MM.1S (cell line): Measurements from ENCODE around the gene CLEC16A.

ENCODE experiments used
- DNase-seq: peaks from one replicate; pipeline ENCODE4 v3.0.0-alpha.2; 2015
- H2AFZ ChIP-seq: fragments of 300-600 bp; sonication (generic); 2 replicates; pipeline ENCODE4 v1.6.0; 2016; ENCODE audit warnings: antibody characterized with exemption, low read length
- H3F3A ChIP-seq: fragments of 300-600 bp; sonication (generic); 2 replicates; pipeline ENCODE4 v1.6.1; 2016; ENCODE audit warnings: mild to moderate bottlenecking, antibody characterized with exemption, low read length, moderate library complexity, mixed read lengths; ENCODE audit not compliant: insufficient read depth
- H3K27ac ChIP-seq: fragments of 300-600 bp; sonication (generic); 2 replicates; pipeline ENCODE4 v1.5.1; 2016; ENCODE audit warnings: mild to moderate bottlenecking, low read length
- H3K27me3 ChIP-seq: fragments of 300-600 bp; sonication (generic); replicated peaks from 2 replicates; pipeline ENCODE4 v1.6.0; 2016; ENCODE audit warnings: low read length; ENCODE audit not compliant: insufficient read depth
- H3K36me3 ChIP-seq: fragments of 300-600 bp; sonication (generic); replicated peaks from 2 replicates; pipeline ENCODE4 v1.6.1; 2016; ENCODE audit warnings: mild to moderate bottlenecking, low read length, mixed read lengths; ENCODE audit not compliant: insufficient read depth
- H3K4me1 ChIP-seq: fragments of 300-600 bp; sonication (generic); 2 replicates; pipeline ENCODE4 v1.6.1; 2016; ENCODE audit warnings: low read length, mixed read lengths
- H3K4me2 ChIP-seq: fragments of 300-600 bp; sonication (generic); 2 replicates; pipeline ENCODE4 v1.6.0; 2016; ENCODE audit warnings: low read depth, low read length
- H3K4me3 ChIP-seq: fragments of 300-600 bp; sonication (generic); 2 replicates; pipeline ENCODE4 v1.5.1; 2016; ENCODE audit warnings: low read length, mixed read lengths
- H3K79me2 ChIP-seq: fragments of 300-600 bp; sonication (generic); 2 replicates; pipeline ENCODE4 v1.6.1; 2016; ENCODE audit warnings: mixed run types, low read length, mixed read lengths
- H3K9ac ChIP-seq: fragments of 300-600 bp; sonication (generic); 2 replicates; pipeline ENCODE4 v1.6.1; 2016; ENCODE audit warnings: low read length, mixed read lengths
- H3K9me2 ChIP-seq: fragments of 300-600 bp; sonication (generic); replicated peaks from 2 replicates; pipeline ENCODE4 v1.6.1; 2016; ENCODE audit warnings: mild to moderate bottlenecking, low read length, mixed read lengths; ENCODE audit not compliant: insufficient read depth
- H3K9me3 ChIP-seq: fragments of 300-600 bp; sonication (generic); replicated peaks from 2 replicates; pipeline ENCODE4 v1.6.1; 2016; ENCODE audit warnings: mild to moderate bottlenecking, low read length, mixed read lengths; ENCODE audit not compliant: insufficient read depth
- H4K20me1 ChIP-seq: fragments of 300-600 bp; sonication (generic); 2 replicates; pipeline ENCODE4 v1.6.1; 2016; ENCODE audit warnings: mild to moderate bottlenecking, low read length, moderate library complexity, mixed read lengths; ENCODE audit not compliant: insufficient read depth
- CTCF ChIP-seq: fragments of 300-600 bp; sonication (generic); IDR thresholded peaks from 2 replicates; pipeline ENCODE4 v1.5.1; 2016; ENCODE audit warnings: antibody characterized with exemption, low read length, mixed read lengths
- EZH2 ChIP-seq: fragments of 300-600 bp; sonication (generic); optimal IDR thresholded peaks from 2 replicates; pipeline ENCODE3; 2017; ENCODE audit warnings: low read depth, mild to moderate bottlenecking, antibody characterized with exemption, low read length, mixed read lengths
- EZH2phosphoT487 ChIP-seq: fragments of 300-600 bp; sonication (generic); IDR thresholded peaks from 2 replicates; pipeline ENCODE4 v1.6.1; 2018; ENCODE audit warnings: antibody characterized with exemption, low read length

The CLEC16A gene

GRCh38 chr16:11061629-11062270 is 117.4 kb downstream of the CLEC16A start:
- no peak for DNase-seq
- no peaks in the 10 kb centered on the region for H4K20me1 ChIP-seq
- no peak overlapping the region for H3K27ac ChIP-seq
- no peaks in the 10 kb centered on the region for H3K4me1 ChIP-seq
- no peaks in the 10 kb centered on the region for H3F3A ChIP-seq
- H3K79me2 ChIP-seq: no peaks in the 10 kb centered on the region
- H3K4me2 ChIP-seq: no peak overlapping the region
- no peaks in the 10 kb centered on the region; the same call in none of the 2 replicates for H3K36me3 ChIP-seq
- H2AFZ ChIP-seq: no peak overlapping the region
- no peak overlapping the region for H3K4me3 ChIP-seq
- H3K27me3 ChIP-seq: no peaks in the 10 kb centered on the region
- H3K9me2 ChIP-seq: no peaks in the 10 kb centered on the region
- no peak overlapping the region for H3K9ac ChIP-seq
- TF ChIP-seq EZH2phosphoT487 (no peak), EZH2 (no peak), CTCF (no peak)
- no peaks in the 10 kb centered on the region for H3K9me3 ChIP-seq

- no peaks in the 10 kb centered on the region for H3K27me3 ChIP-seq
- H3F3A ChIP-seq: no peaks in the 10 kb centered on the region
- DNase-seq: no peak
- H3K9me3 ChIP-seq: no peaks in the 10 kb centered on the region
- H2AFZ ChIP-seq: no peak overlapping the region
- H3K36me3 ChIP-seq: no peaks in the 10 kb centered on the region; the same call in none of the 2 replicates
- no peaks in the 10 kb centered on the region for H3K4me1 ChIP-seq
- TF ChIP-seq CTCF (no peak), EZH2 (no peak), EZH2phosphoT487 (no peak)
- H3K27ac ChIP-seq: no peak overlapping the region
- no peak overlapping the region for H3K4me2 ChIP-seq
- no peaks in the 10 kb centered on the region for H3K9me2 ChIP-seq
- H3K9ac ChIP-seq: no peak overlapping the region
- H3K79me2 ChIP-seq: no peaks in the 10 kb centered on the region
- H4K20me1 ChIP-seq: no peaks in the 10 kb centered on the region
- H3K4me3 ChIP-seq: no peak overlapping the region
These were observed 119.3 kb downstream of the CLEC16A start for GRCh38 chr16:11063448-11064201.

GRCh38 chr16:11064202-11064540 is 119.8 kb downstream of the CLEC16A start:
- Histone ChIP-seq H3F3A (no peaks in the 10 kb centered on the region), H3K27ac (no peak overlapping the region), H3K36me3 (no peaks in the 10 kb centered on the region; the same call in none of the 2 replicates), H3K79me2 (no peaks in the 10 kb centered on the region), H3K27me3 (no peaks in the 10 kb centered on the region), H3K4me3 (no peak overlapping the region), H4K20me1 (no peaks in the 10 kb centered on the region), H3K9me2 (no peaks in the 10 kb centered on the region), H3K9me3 (no peaks in the 10 kb centered on the region), H3K4me1 (no peaks in the 10 kb centered on the region), H3K4me2 (no peak overlapping the region), H2AFZ (no peak overlapping the region), H3K9ac (no peak overlapping the region)
- DNase-seq: no peak
- TF ChIP-seq CTCF (no peak), EZH2phosphoT487 (no peak), EZH2 (no peak)
